GM23248 (cell line): ENCODE measurements around the gene RCSD1.

ENCODE experiments used
- EZH2 ChIP-seq: fragments of 200-600 bp; sonication (generic); IDR thresholded peaks from 2 replicates; pipeline ENCODE4 v1.6.1; 2018; ENCODE audit warnings: antibody characterized with exemption, mild to moderate bottlenecking; ENCODE audit not compliant: insufficient read depth, poor library complexity, severe bottlenecking
- EZH2phosphoT487 ChIP-seq: fragments of 200-600 bp; sonication (generic); IDR thresholded peaks from 2 replicates; pipeline ENCODE4 v1.6.1; 2018; ENCODE audit warnings: antibody characterized with exemption, moderate library complexity, mild to moderate bottlenecking, low read depth; ENCODE audit not compliant: insufficient read depth

GRCh38 chr1:167706931-167707877 is 77.2 kb downstream of the RCSD1 start:
- TF ChIP-seq EZH2phosphoT487, result no peak
- no peak for TF ChIP-seq EZH2
